Stimulated activated memory B cell treated with anti-CD40 and anti-IgM and Interleukin-4, amounts not matched to agents 10 μg/mL and 1 μg/mL and 100 μg/mL, for 72 hours (primary cell): ENCODE data around the gene DMXL1.

Experiments used
- ATAC-seq: fragments of 150-1000 bp; cut with Tn5 transposase; 2 replicates; pipeline ENCODE4 v1.10.0; 2021
- H3K27ac Mint-ChIP-seq: one replicate; pipeline ENCODE4 v1.8.0; 2022; ENCODE audit warnings: mild to moderate bottlenecking, mixed read lengths
- H3K27me3 Mint-ChIP-seq: one replicate; pipeline ENCODE4 v1.8.0; 2022; ENCODE audit warnings: mixed read lengths
- H3K36me3 Mint-ChIP-seq: one replicate; pipeline ENCODE4 v1.8.0; 2022; ENCODE audit warnings: mixed read lengths
- H3K4me1 Mint-ChIP-seq: one replicate; pipeline ENCODE4 v1.8.0; 2022; ENCODE audit warnings: mixed read lengths
- H3K4me3 Mint-ChIP-seq: one replicate; pipeline ENCODE4 v1.8.0; 2022; ENCODE audit warnings: mild to moderate bottlenecking, moderate library complexity, mixed read lengths
- H3K9me3 Mint-ChIP-seq: one replicate; pipeline ENCODE4 v1.8.0; 2022; ENCODE audit warnings: mixed read lengths

DMXL1 gene

DNA sequence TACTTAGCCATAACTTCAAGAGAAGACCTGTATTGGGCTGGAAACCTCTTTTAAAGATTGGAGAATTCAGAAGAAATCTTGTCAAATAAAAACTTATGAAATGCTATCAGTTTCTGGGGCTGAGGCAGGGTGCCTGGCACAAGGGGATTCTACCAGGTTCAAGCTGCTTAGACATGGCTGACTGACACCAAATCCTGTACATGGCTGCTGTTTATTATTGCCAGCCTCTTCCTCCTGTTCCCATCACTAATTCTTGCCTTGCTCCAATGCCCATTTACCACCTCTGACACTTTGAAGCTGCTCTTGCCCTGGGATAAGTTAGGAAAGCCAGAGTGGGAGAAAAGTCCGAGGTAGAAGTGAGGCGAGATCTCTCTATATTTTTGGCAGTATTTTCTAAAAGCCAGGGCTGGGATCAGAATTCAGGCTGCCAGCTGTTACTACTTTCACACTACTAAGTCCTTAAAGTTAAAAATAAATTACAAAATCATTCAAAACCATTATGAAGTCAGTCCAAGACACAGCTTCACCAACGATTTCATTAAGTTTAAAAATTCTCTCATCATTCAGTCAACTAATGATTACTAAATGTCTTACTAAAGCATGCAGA is 218.7 kb downstream of the DMXL1 start:
- no peak for ATAC-seq
- H3K27ac Mint-ChIP-seq, result peak overlapping the region; percentile 84

DNA sequence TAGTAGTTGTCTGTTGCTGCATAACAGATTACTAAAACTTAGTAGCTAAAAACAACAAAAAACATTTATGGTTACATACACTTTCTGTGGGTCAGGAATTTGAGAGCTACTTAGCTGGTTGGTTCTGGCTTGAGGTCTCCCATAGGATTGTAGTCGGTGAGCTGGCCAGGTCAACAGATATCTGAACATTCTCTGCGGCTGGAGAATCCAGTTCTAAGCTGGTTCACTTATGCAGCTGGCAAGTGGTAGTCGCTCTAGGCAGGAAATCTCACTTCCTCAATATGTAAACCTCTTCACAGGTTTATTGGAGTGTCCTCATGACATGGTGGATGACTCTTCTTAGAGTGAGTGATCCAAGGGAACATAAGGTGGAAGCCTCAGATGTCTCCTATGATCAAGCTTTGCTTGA is 219.3 kb downstream of the DMXL1 start:
- peak; percentile 95 for ATAC-seq
- Mint-ChIP-seq H3K27ac (peak overlapping the region; percentile 84), H3K9me3 (peaks cover 5% of the 10 kb centered on the region), H3K27me3 (no peaks in the 10 kb centered on the region), H3K4me1 (peaks cover 80% of the 10 kb centered on the region), H3K4me3 (peak overlapping the region; percentile 25), H3K36me3 (peaks cover 15% of the 10 kb centered on the region)

More for the DNA sequence above, 218.7 kb downstream of the DMXL1 start:
- Mint-ChIP-seq H3K9me3 (peaks cover 5% of the 10 kb centered on the region), H3K4me3 (peak overlapping the region; percentile 38), H3K4me1 (peaks cover 86% of the 10 kb centered on the region), H3K36me3 (peaks cover 15% of the 10 kb centered on the region), H3K27me3 (no peaks in the 10 kb centered on the region)

GRCh38 chr5:119290607-119291006 is 219.7 kb downstream of the DMXL1 start:
- no peaks in the 10 kb centered on the region for H3K27me3 Mint-ChIP-seq
- peaks cover 5% of the 10 kb centered on the region for H3K9me3 Mint-ChIP-seq
- H3K36me3 Mint-ChIP-seq, result peaks cover 15% of the 10 kb centered on the region
- H3K4me3 Mint-ChIP-seq, result peak overlapping the region; percentile 25
- ATAC-seq, result no peak
- peaks cover 77% of the 10 kb centered on the region for H3K4me1 Mint-ChIP-seq
- peak overlapping the region; percentile 84 for H3K27ac Mint-ChIP-seq

DNA sequence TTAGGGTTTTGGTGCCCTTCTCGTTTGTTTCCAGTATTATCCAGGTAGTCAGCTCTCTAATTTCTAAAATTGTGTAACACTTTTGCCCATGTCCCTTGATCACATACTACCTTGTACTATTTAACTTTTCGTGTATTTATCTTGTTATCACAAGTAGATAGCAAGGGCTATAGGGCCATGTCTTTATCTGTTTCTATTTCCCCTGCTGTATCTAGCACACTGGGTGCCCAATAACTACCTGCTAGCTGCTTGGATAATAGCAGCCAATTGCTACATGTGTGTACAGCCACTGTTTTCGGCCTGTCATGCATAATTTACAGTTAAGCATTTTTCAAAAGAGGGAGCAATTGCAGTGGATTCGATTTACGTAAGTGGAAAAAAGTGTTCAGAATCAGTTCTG is 220.2 kb downstream of the DMXL1 start:
- no peak for ATAC-seq
- Mint-ChIP-seq H3K27ac (peak overlapping the region; percentile 84), H3K4me3 (no peak overlapping the region), H3K27me3 (no peaks in the 10 kb centered on the region), H3K9me3 (peaks cover 5% of the 10 kb centered on the region), H3K4me1 (peaks cover 73% of the 10 kb centered on the region), H3K36me3 (peaks cover 15% of the 10 kb centered on the region)

DNA sequence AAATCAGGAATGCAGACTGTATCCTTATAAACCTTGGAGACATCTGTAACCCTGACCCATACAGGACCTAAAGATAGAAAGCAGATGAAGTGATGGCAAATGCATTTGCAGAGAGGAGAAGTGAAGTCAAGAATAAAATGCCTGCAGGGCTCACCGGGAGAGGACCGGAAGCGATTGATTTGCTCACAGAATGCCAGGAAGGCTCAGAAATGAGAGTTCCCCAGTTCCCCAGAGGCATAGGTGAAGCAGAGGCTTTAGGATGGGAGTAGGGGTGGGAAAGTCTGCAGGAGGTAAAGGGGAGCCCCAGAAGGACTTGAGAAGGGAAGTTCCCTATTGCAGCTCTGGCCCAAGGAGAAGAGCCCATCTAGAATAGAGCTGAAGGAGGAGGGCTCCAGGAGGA is 221.0 kb downstream of the DMXL1 start:
- no peak for ATAC-seq
- peaks cover 5% of the 10 kb centered on the region for H3K9me3 Mint-ChIP-seq
- no peaks in the 10 kb centered on the region for H3K27me3 Mint-ChIP-seq
- H3K4me3 Mint-ChIP-seq, result no peak overlapping the region
- peaks cover 68% of the 10 kb centered on the region for H3K4me1 Mint-ChIP-seq
- H3K36me3 Mint-ChIP-seq, result peaks cover 16% of the 10 kb centered on the region
- peak overlapping the region; percentile 33 for H3K27ac Mint-ChIP-seq

GRCh38 chr5:119292701-119293515 is 222.0 kb downstream of the DMXL1 start:
- no peak for ATAC-seq
- Mint-ChIP-seq H3K4me1 (peaks cover 66% of the 10 kb centered on the region), H3K4me3 (no peak overlapping the region), H3K9me3 (peaks cover 5% of the 10 kb centered on the region), H3K27me3 (no peaks in the 10 kb centered on the region), H3K36me3 (peaks cover 19% of the 10 kb centered on the region), H3K27ac (peak overlapping the region; percentile 18)

DNA sequence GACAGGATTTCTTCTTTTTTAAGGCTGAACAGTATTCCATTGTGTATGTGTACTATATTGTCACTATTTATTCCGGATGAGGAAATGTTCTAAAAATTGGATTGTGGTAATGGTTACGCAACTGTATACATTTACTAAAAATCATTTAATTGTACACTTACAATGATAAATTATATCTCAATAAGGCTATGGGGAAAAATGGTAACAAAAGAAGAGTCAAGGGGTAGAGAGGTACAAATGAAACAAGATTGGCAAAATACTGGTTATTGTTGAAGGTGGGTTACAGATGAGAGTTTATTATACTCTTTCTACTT is 222.6 kb downstream of the DMXL1 start:
- no peaks in the 10 kb centered on the region for H3K27me3 Mint-ChIP-seq
- H3K36me3 Mint-ChIP-seq, result peaks cover 19% of the 10 kb centered on the region
- H3K27ac Mint-ChIP-seq, result peak overlapping the region; percentile 18

More for the DNA sequence above, 222.6 kb downstream of the DMXL1 start:
- no peak for ATAC-seq
- Mint-ChIP-seq H3K4me1 (peaks cover 61% of the 10 kb centered on the region), H3K9me3 (peaks cover 5% of the 10 kb centered on the region), H3K4me3 (no peak overlapping the region)
